Left ventricle myocardium superior (tissue), 1 donor: Measurements from ENCODE around the gene SRSF8. TPM values are rescaled to one million over a fixed set of nuclear protein-coding genes. Genes with fewer than 3 reads are reported as not detected.

Experiments
- ATAC-seq: fragments of 200-7000 bp; cut with Tn5 transposase; one replicate; pipeline ENCODE4 v1.9.1; 2020; ENCODE audit warnings: mild to moderate bottlenecking, moderate library complexity
- DNase-seq: peaks from one replicate; pipeline ENCODE4 v3.0.0-alpha.2; 2020
- intact Hi-C: fragments of 100-400 bp; cut with micrococcal nuclease; formaldehyde crosslinking; loops from one replicate; pipeline ENCODE4 v1.11.0; 2022
- total RNA-seq: library from RNA; stranded (reverse); fragmentation: NEBNext Ultra II Directional; extraction: Animal tissue kit (Norgen Biotek cat#: 25700); gene quantifications from one replicate; pipeline ENCODE4 v1.2.1, GENCODE V29; 2021
- donor health status: DM: no; HTN: yes; CAD: no; lungs with severe emphysema.

The SRSF8 gene
- total RNA-seq, 1 donor from 2014 or later, result 24.9 TPM

GRCh38 chr11:95089620-95090542 is 23.2 kb downstream of the SRSF8 start, which contains the start of gene ENDOD1:
Gene ENDOD1, plus strand, starts transcription at chr11:95089846. Its CDS starts 82 bp downstream, at chr11:95089928.
- DNase-seq (peak; percentile 92), ATAC-seq (peak; percentile 99)
- intact Hi-C loops, result loop anchor here (10.0 kb wide), 1 partner anchor 55 kb away; no protein-coding TSS in a partner anchor

- intact Hi-C loops, result loop anchor here (10.0 kb wide), 1 partner anchor 53 kb away; no protein-coding TSS in a partner anchor
- DNase-seq (no peak), ATAC-seq (no peak)
Measured at GRCh38 chr11:95091663-95092180, 25.0 kb downstream of the SRSF8 start.

GRCh38 chr11:95092549-95093324 is 26.0 kb downstream of the SRSF8 start:
- intact Hi-C loops, result loop anchor here (10.0 kb wide), 1 partner anchor 52 kb away; no protein-coding TSS in a partner anchor
- ATAC-seq, result no peak

GRCh38 chr11:95093548-95093947 is 26.8 kb downstream of the SRSF8 start:
- intact Hi-C loops, result loop anchor here (10.0 kb wide), 1 partner anchor 51 kb away; no protein-coding TSS in a partner anchor
- no peak for ATAC-seq
- DNase-seq, result no peak

More at GRCh38 chr11:95092549-95093324, 26.0 kb downstream of the SRSF8 start:
- no peak for DNase-seq

- peak; percentile 41 for ATAC-seq
- DNase-seq, result no peak
- intact Hi-C loops, result loop anchor here (10.0 kb wide), 1 partner anchor 49 kb away; no protein-coding TSS in a partner anchor
Measured at GRCh38 chr11:95095858-95096587, 29.3 kb downstream of the SRSF8 start.

GRCh38 chr11:95097209-95097608 is 30.5 kb downstream of the SRSF8 start:
- no peak for DNase-seq
- intact Hi-C loops, result loop anchor here (10.0 kb wide), 1 partner anchor 48 kb away; no protein-coding TSS in a partner anchor
- no peak for ATAC-seq

GRCh38 chr11:95098826-95099225 is 32.1 kb downstream of the SRSF8 start:
- no peak for ATAC-seq
- intact Hi-C loops, result loop anchor here (10.0 kb wide), 1 partner anchor 46 kb away; no protein-coding TSS in a partner anchor
- DNase-seq, result no peak

GRCh38 chr11:95100191-95100648 is 33.5 kb downstream of the SRSF8 start:
- no peak for ATAC-seq
- DNase-seq, result no peak
- intact Hi-C loops, result no loop called here

GRCh38 chr11:95100856-95101507 is 34.3 kb downstream of the SRSF8 start:
- intact Hi-C loops, result no loop called here
- DNase-seq, result no peak

GRCh38 chr11:95101935-95102334 is 35.2 kb downstream of the SRSF8 start:
- DNase-seq (no peak), ATAC-seq (no peak)
- intact Hi-C loops, result no loop called here

More at GRCh38 chr11:95100856-95101507, 34.3 kb downstream of the SRSF8 start:
- ATAC-seq, result no peak

- ATAC-seq, result no peak
- intact Hi-C loops, result no loop called here
Measured at GRCh38 chr11:95102733-95103132, 36.0 kb downstream of the SRSF8 start.

GRCh38 chr11:95103701-95104100 is 37.0 kb downstream of the SRSF8 start:
- intact Hi-C loops, result no loop called here
- DNase-seq (no peak), ATAC-seq (no peak)

More at GRCh38 chr11:95102733-95103132, 36.0 kb downstream of the SRSF8 start:
- DNase-seq, result no peak

- intact Hi-C loops, result no loop called here
- ATAC-seq (no peak), DNase-seq (no peak)
Measured at GRCh38 chr11:95104121-95104830, 37.6 kb downstream of the SRSF8 start.

- intact Hi-C loops, result no loop called here
- ATAC-seq (no peak), DNase-seq (no peak)
Measured at GRCh38 chr11:95104856-95105255, 38.1 kb downstream of the SRSF8 start.

- peak; percentile 32 for DNase-seq
- intact Hi-C loops, result no loop called here
- peak; percentile 84 for ATAC-seq
Measured at GRCh38 chr11:95108159-95108611, 41.5 kb downstream of the SRSF8 start.

- DNase-seq, result no peak
- intact Hi-C loops, result no loop called here
- ATAC-seq, result peak; percentile 82
Measured at GRCh38 chr11:95108671-95109551, 42.2 kb downstream of the SRSF8 start.
